Smooth muscle cell (in vitro differentiated cells): ENCODE data around the gene PIP5K1B. TPM values are rescaled to one million over a fixed set of nuclear protein-coding genes. Genes with fewer than 3 reads are reported as not detected.

Source experiments
- DNase-seq: peaks from one replicate; lab custom pipeline; 2025; ENCODE audit not compliant: unreplicated experiment; lab: John Stamatoyannopoulos, UW
- H2AFZ ChIP-seq: fragments of 200-600 bp; sonication (generic); 2 replicates; pipeline ENCODE4 v1.6.0; 2016; ENCODE audit warnings: antibody characterized with exemption, low read depth, mild to moderate bottlenecking
- H3F3A ChIP-seq: fragments of 200-600 bp; sonication (generic); 2 replicates; pipeline ENCODE4 v1.6.0; 2017; ENCODE audit warnings: antibody characterized with exemption, low read depth
- H3K27ac ChIP-seq: fragments of 200-600 bp; sonication (generic); 2 replicates; pipeline ENCODE4 v1.5.1; 2016; ENCODE audit warnings: low read depth, mild to moderate bottlenecking
- H3K27me3 ChIP-seq: fragments of 200-600 bp; sonication (generic); 2 replicates; pipeline ENCODE4 v1.6.1; 2016; ENCODE audit warnings: low read depth, mild to moderate bottlenecking
- H3K36me3 ChIP-seq: fragments of 200-600 bp; sonication (generic); 2 replicates; pipeline ENCODE4 v1.5.1; 2016; ENCODE audit warnings: low read depth
- H3K4me1 ChIP-seq: fragments of 200-600 bp; sonication (generic); 2 replicates; pipeline ENCODE4 v1.5.1; 2016; ENCODE audit warnings: low read depth
- H3K4me2 ChIP-seq: fragments of 200-600 bp; sonication (generic); 2 replicates; pipeline ENCODE4 v1.6.0; 2016; ENCODE audit warnings: mild to moderate bottlenecking
- H3K4me3 ChIP-seq: fragments of 200-600 bp; sonication (generic); 2 replicates; pipeline ENCODE4 v1.5.1; 2016; ENCODE audit warnings: mild to moderate bottlenecking
- H3K79me2 ChIP-seq: fragments of 200-600 bp; sonication (generic); 2 replicates; pipeline ENCODE4 v1.6.0; 2016; ENCODE audit warnings: low read depth, mild to moderate bottlenecking
- H3K9ac ChIP-seq: fragments of 200-600 bp; sonication (generic); 2 replicates; pipeline ENCODE4 v1.6.0; 2016; ENCODE audit warnings: low read depth
- H3K9me3 ChIP-seq: fragments of 200-600 bp; sonication (generic); replicated peaks from 2 replicates; pipeline ENCODE4 v1.5.1; 2016; ENCODE audit warnings: low read depth
- H4K20me1 ChIP-seq: fragments of 200-600 bp; sonication (generic); 2 replicates; pipeline ENCODE4 v1.6.0; 2016; ENCODE audit warnings: low read depth
- WGBS: methylation state at CpG from one replicate; pipeline ENCODE4 v1.1.7; 2016; ENCODE audit warnings: low lambda C conversion rate; 5-methylcytosine and 5-hydroxymethylcytosine counted together
- polyA plus RNA-seq: library from polyadenylated mRNA; unstranded; fragments of >200 nt; fragmentation: Nextera tagmentation; extraction: Ambion mirVana; gene quantifications from 2 replicates; pipeline ENCODE4 v1.2.1, GENCODE V29; 2016
- total RNA-seq: library from RNA; depleted of rRNA; stranded (reverse); fragments of >200 nt; gene quantifications from 2 replicates; pipeline ENCODE4 v1.2.3, GENCODE V29; 2014
- TF ChIP-seq, protein P1 (sequence below): fragments of 200-600 bp; sonication (generic); IDR thresholded peaks from 2 replicates; pipeline ENCODE4 v1.5.1; 2017; ENCODE audit warnings: borderline replicate concordance, mild to moderate bottlenecking, antibody characterized with exemption; ENCODE audit not compliant: insufficient read depth, poor library complexity, severe bottlenecking

Gene PIP5K1B
- total and polyA plus RNA-seq, 2 experiments from 2014 or later: not detected

DNA sequence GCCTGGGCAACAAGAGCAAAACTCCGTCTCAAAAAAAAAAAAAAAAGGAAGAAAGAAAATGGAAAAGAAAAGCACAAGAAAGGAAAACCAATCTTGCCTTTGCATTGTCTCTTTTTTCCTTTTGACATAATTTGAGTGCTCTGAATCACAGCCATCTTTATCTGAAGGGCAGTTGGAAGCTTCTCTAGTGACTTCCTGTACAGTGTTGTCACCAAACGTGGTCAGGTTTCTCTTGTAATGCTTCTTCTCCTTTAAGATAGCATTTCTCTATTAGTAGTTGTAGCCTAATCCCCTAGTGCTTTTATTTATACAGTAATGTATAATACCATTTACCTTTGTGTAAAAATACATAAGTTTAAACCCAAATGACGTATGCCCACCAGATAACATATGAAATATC, 290.7 kb downstream of the PIP5K1B start:
- WGBS: 87% methylated on average over 3 of the region's 3 CpGs
- TF ChIP-seq, protein P1, sequence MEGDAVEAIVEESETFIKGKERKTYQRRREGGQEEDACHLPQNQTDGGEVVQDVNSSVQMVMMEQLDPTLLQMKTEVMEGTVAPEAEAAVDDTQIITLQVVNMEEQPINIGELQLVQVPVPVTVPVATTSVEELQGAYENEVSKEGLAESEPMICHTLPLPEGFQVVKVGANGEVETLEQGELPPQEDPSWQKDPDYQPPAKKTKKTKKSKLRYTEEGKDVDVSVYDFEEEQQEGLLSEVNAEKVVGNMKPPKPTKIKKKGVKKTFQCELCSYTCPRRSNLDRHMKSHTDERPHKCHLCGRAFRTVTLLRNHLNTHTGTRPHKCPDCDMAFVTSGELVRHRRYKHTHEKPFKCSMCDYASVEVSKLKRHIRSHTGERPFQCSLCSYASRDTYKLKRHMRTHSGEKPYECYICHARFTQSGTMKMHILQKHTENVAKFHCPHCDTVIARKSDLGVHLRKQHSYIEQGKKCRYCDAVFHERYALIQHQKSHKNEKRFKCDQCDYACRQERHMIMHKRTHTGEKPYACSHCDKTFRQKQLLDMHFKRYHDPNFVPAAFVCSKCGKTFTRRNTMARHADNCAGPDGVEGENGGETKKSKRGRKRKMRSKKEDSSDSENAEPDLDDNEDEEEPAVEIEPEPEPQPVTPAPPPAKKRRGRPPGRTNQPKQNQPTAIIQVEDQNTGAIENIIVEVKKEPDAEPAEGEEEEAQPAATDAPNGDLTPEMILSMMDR: no peak
- DNase-seq: no peak
- no peak overlapping the region for H3K4me3 ChIP-seq
- no peaks in the 10 kb centered on the region for H3K27me3 ChIP-seq
- H2AFZ ChIP-seq: no peak overlapping the region
- no peak overlapping the region for H3K27ac ChIP-seq
- peaks cover 27% of the 10 kb centered on the region for H3K4me1 ChIP-seq
- no peaks in the 10 kb centered on the region for H3K79me2 ChIP-seq
- H3K9me3 ChIP-seq: no peaks in the 10 kb centered on the region
- no peaks in the 10 kb centered on the region for H3F3A ChIP-seq
- H3K36me3 ChIP-seq: no peaks in the 10 kb centered on the region
- H3K9ac ChIP-seq: no peak overlapping the region
- H3K4me2 ChIP-seq: no peak overlapping the region
- no peaks in the 10 kb centered on the region for H4K20me1 ChIP-seq

DNA sequence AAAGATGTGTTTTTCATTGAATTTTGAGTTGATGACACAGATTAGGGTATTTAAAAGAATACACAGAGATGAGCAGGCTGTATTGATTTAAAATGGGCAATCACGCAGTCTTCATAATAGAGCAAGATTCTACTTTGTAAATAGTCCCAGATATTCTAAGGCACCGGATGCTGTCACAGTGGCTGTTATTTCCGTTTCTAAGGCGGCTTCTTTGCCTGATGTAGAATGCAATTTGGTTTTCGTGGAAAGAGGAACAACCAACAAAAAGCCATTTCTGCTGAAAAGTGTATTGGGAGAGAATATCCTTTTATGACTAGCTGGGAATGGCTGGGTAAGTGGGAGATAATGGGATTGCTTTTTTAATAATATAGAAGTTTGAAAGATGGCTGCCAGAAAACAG, 291.4 kb downstream of the PIP5K1B start:
- Histone ChIP-seq H3K79me2 (no peaks in the 10 kb centered on the region), H4K20me1 (no peaks in the 10 kb centered on the region), H3K9me3 (no peaks in the 10 kb centered on the region), H2AFZ (no peak overlapping the region), H3K4me1 (peaks cover 27% of the 10 kb centered on the region), H3K27me3 (no peaks in the 10 kb centered on the region), H3K9ac (no peak overlapping the region), H3K36me3 (no peaks in the 10 kb centered on the region), H3K4me2 (no peak overlapping the region), H3K27ac (no peak overlapping the region), H3K4me3 (no peak overlapping the region), H3F3A (no peaks in the 10 kb centered on the region)
- DNase-seq: no peak
- 89% methylated on average over 5 of the region's 5 CpGs for WGBS
- TF ChIP-seq, protein P1: no peak

DNA sequence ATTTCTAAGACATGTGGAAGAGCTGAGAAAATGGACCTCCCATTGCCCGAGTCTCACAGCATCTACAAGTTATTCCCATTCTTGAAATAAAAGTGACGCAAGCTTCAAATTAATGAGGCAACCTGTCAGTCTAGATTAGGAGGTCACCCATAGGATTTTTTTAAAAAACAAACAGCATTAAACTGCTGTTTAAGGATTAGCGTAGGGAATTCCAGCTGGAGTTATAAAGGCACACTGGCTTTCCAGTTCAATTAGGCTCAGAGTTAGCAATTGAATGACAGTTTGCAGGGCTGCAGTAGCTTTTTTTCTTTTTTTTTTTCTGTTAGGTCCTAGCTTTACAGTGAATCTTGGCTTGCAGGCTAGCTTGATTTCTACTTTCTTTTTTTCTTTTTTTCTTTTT, 292.6 kb downstream of the PIP5K1B start:
- H3K4me1 ChIP-seq: peaks cover 27% of the 10 kb centered on the region
- H3K79me2 ChIP-seq: no peaks in the 10 kb centered on the region
- H3K27ac ChIP-seq: no peak overlapping the region
- TF ChIP-seq, protein P1: no peak
- no peak overlapping the region for H3K4me3 ChIP-seq
- H3K27me3 ChIP-seq: no peaks in the 10 kb centered on the region
- DNase-seq: no peak
- H3F3A ChIP-seq: no peaks in the 10 kb centered on the region
- 78% methylated on average over 3 of the region's 3 CpGs for WGBS
- no peak overlapping the region for H2AFZ ChIP-seq
- H3K9ac ChIP-seq: no peak overlapping the region
- H3K36me3 ChIP-seq: no peaks in the 10 kb centered on the region
- H4K20me1 ChIP-seq: no peaks in the 10 kb centered on the region
- no peaks in the 10 kb centered on the region for H3K9me3 ChIP-seq
- no peak overlapping the region for H3K4me2 ChIP-seq

DNA sequence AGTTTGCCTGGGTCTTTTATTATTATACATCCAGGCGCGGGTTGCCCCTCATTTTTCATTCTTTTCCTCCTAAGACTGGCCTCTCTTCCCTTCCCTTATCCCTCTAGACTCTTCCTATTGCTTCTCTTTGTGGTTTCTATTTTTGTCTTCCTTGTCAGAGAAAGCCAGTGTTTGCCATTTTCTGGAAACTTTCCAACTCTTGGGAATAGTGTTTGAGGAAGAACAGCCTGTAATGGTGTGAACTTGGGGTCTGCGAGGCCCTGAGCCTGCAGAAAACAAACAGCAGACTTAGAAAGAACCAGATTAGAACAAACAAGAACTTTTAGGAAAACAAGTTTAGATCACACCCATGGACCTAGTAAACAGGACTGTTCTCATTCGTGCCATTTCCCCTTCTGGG, 293.3 kb downstream of the PIP5K1B start:
- Histone ChIP-seq H3K27ac (no peak overlapping the region), H3K36me3 (no peaks in the 10 kb centered on the region), H3F3A (no peaks in the 10 kb centered on the region), H2AFZ (no peak overlapping the region), H3K4me3 (no peak overlapping the region), H3K4me1 (peaks cover 27% of the 10 kb centered on the region), H3K9ac (no peak overlapping the region), H3K9me3 (no peaks in the 10 kb centered on the region), H3K79me2 (no peaks in the 10 kb centered on the region), H4K20me1 (no peaks in the 10 kb centered on the region), H3K27me3 (no peaks in the 10 kb centered on the region), H3K4me2 (no peak overlapping the region)
- DNase-seq: no peak
- TF ChIP-seq, protein P1: no peak
- 77% methylated on average over 4 of the region's 4 CpGs for WGBS
